Stimulated activated CD4-positive, alpha-beta T cell treated with anti-CD3 and anti-CD28 coated beads, Interleukin-12 subunit alpha, Interleukin-12 subunit beta, amount 100 ng/mL, for 24 hours (primary cell): ENCODE results near the gene AZU1.

Experiments used
- DNase-seq, 2 experiments: peaks; one replicate each; pipeline ENCODE4 v3.0.0-alpha.2; 2020; ENCODE audit warnings: low read depth in 2 of 2

The AZU1 gene, protein sequence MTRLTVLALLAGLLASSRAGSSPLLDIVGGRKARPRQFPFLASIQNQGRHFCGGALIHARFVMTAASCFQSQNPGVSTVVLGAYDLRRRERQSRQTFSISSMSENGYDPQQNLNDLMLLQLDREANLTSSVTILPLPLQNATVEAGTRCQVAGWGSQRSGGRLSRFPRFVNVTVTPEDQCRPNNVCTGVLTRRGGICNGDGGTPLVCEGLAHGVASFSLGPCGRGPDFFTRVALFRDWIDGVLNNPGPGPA

GRCh38 chr19:827710-828321 lies at the start of gene AZU1:
Gene AZU1 (plus strand): TSS chr19:827837. CDS start chr19:827847, 10 bp downstream.
- DNase-seq, result no peak

DNA sequence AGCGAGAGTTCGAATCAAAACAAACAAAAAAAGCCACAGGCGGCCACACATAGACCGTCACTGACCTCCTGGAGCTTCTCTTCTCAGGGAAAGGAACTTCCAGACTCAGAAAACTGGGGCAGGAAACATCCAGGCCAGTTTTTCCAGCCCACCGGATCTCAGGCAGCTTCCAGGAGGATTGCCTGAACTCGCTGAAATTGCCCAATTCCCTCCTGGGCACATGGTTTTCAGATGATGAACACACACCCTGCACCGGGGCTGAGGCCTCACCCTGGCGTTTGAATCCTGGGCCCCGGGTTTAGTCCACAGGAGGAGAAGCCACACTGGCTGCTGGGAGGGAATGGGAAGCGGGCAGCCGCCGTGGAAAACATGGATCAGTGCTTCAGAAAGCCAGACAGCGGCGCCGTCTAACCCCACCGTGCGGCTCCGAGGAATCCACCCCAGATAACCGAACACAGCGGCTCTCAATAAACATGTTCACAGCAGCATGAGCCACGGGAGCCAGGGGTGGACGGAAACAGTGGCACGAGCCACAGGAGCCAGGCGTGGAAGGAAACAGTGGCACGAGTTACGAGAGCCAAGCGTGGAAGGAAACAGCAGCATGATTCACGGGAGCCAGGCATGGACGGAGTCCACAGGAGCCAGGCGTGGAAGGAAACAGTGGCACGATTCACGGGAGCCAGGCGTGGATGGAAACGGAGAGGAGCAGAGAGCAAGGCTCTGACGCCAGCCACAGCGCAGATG lies 48.6 kb upstream of the AZU1 start:
- DNase-seq, result no peak

- no peak for DNase-seq
Measured at GRCh38 chr19:780935-781334, 46.7 kb upstream of the AZU1 start.

DNA sequence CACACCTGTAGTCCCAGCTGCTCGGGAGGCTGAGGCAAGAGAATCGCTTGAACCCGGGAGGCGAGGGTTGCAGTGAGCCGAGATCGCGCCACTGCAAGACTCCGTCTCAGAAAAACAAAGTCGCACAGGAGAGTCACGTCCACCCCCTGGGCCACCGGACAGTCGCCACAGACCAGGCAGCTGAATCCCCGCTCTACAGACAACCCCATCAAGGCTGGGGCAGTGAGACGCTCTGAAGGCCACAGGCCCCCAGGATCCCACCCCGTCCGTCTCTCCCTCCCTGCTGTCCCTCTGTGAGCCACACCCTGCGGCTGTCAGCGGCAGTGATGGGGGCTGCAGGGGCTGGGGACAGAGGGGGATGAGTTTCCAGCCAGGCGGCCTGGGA lies 45.8 kb upstream of the AZU1 start:
- DNase-seq, result no peak

DNA sequence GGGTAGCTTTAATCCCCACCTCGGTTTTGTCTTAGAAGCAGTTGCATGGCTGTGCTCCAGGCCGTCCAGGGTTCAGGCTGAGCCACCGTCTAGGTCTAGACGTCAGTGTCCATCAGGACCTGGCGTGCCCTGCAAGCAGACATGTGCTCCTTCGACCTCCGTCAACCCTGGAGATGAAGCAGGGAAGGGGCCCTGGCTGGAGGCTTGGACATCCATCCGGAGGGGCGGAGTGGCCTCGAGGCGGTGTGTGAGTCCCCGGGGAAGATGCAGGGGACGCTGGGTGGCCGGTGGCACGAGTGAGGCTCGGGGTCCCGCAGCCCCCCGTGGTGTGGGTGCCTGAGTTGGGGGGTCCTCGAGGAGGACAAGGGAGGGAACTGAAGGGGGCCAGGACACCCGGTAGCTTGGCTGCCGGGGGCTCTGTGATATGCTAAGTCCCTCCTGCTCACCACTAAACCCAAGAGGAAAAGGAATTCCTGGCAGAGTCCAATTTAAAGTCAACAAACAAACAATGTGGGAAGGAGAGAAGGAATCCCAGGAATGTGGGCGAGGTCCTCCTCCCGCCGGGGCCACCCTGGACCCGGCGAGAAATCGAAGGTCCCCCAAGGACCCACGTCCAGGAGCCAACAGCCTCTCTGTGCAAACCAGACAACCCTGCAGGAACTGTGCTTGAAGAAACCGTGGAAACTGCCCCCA lies 45.3 kb upstream of the AZU1 start:
- DNase-seq, result no peak

DNA sequence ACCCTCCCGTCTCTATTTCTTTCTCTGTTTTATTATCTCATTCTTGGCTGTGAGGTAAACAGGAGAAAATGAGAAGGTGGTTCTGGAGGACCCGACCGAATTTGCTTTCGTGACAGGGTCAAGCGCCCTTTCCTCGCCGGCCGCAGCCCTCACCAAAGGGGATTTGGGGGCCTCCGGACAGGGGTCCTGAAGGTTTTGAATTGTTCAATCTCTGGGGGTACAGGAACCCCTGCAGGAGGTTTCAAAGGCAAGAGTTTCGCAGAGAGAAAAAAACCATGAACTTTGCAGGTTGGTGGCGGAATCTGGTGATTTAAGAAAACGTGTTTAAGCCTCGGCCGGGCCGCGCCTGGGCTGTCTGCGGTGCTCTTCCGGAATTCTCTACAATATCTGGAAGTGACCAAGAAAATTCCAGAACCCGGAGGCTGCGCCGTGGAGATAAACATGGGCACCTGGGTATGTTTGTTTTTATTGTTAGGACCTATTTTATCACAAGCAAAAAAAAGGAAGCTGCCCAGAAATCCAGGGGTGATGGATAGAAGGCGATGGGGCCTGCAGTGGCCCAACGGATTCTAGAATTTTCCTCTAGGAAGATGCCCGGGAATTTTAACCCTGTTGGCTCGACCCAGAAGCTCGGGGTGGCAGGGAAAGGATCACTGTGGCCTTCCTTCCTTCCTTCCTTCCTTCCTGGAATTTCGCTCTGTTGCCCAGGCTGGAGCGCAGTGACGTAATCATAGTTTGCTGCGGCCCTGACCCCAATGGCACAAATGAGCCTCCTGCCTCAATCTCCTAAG lies 44.6 kb upstream of the AZU1 start:
- DNase-seq, result no peak

DNA sequence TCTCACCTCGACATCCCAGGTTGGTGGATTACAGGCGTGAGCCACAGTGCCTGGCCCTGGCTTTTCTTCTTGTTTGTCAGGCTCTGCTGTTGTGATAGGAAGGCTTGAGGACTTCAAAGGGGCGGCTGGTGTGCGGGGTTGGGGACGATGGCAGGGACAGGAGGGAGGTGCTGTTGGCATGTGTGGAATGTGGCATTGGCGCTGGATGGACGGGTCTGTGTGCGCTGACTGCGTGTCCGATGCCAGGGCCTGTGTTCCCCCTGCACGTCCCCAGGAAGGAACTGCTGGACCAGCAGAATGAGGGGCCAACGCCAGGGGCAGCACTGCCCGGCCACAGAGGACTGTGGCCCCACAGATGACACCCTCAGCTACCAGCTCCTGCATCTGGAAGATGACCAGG lies 43.1 kb upstream of the AZU1 start:
- no peak for DNase-seq

DNA sequence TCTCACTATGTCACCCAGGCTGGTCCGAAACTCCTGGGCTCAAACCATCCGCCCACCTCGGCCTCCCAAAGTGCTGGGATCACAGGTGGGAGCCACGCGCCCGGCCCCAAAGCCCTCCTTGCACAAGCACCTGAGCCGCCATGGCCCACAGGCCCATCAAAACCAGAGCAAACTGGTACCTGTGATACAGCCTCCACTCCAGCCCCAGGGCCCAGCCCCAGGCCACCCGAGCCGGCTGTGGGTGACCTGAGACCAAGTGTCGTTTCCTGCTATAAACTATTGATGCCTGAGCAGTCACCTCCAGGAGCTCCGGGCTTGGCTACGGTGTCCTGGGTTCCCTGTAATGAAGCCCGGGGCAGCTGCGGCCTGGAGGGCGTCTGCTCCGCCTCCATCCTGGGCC lies 40.1 kb upstream of the AZU1 start:
- DNase-seq, result no peak

- no peak for DNase-seq
Measured at GRCh38 chr19:788686-788982, 39.0 kb upstream of the AZU1 start.

- no peak for DNase-seq
Measured at GRCh38 chr19:788983-789700, 38.5 kb upstream of the AZU1 start.

GRCh38 chr19:789701-790060 lies 38.0 kb upstream of the AZU1 start:
- no peak for DNase-seq

DNA sequence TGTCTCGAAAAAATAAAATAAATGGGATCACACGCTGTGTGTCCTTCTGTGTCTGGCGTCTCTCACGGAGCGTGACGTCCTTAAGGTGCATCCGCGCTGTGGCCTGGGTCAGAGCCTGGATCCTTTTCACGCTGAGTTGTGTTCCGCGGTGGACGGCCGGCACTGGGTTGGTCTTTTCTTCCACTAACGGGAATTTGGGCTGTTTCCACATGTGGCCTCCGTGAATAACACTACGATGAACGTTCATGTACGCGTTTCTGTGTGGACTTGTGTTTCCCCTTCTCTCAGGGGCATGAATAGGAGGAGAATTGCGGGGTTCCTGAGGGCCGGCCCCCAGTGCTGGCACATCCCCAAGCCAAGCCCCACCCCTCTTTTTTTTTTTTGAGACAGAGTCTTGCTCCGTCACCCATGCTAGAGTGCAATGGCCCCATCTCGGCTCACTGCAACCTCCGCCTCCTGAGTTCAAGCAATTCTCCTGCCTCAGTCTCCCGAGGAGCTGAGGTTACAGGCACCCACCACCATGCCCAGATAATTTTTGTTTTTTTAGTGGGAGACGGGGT lies 36.5 kb upstream of the AZU1 start:
- DNase-seq, result no peak

DNA sequence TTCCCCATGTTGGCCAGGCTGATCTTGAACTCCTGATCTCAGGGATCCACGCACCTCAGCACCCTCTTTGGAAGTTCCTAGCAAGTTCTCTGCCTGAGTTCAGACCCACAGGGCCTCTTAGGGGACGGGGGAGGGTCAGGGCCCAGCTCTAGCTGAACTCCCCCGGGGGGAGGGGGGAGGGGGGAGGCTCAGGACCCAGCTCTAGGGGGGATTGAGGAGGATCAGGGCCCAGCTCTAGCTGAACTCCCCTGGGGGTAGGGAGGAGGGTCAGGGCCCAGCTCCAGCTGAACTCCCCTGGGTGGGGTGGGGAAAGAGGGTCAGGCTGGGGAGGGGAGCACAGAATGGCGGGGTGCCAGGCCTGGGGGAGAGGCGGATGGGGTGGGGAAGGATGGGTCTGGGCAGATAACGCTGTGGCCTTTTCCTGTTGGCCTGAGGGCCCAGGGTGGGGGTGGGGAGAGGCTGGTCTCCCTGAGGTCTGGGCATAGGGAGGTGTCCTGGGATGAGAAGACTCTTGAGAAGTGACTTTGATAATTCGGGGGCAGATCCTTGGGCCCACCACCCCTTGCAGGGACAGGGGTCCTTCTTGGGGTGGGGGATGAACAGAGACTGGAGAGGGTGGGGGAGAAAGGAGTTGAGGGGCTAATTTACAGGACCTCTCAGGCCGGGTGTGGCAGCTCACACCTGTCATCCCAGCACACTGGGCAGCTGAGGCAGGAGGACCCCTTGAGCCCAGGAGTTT lies 35.9 kb upstream of the AZU1 start:
- DNase-seq, result no peak

- DNase-seq, result no peak
Measured at GRCh38 chr19:792306-792885, 35.2 kb upstream of the AZU1 start.

GRCh38 chr19:793806-794205 lies 33.8 kb upstream of the AZU1 start:
- no peak for DNase-seq

- DNase-seq, result no peak
Measured at GRCh38 chr19:795073-795611, 32.5 kb upstream of the AZU1 start.

DNA sequence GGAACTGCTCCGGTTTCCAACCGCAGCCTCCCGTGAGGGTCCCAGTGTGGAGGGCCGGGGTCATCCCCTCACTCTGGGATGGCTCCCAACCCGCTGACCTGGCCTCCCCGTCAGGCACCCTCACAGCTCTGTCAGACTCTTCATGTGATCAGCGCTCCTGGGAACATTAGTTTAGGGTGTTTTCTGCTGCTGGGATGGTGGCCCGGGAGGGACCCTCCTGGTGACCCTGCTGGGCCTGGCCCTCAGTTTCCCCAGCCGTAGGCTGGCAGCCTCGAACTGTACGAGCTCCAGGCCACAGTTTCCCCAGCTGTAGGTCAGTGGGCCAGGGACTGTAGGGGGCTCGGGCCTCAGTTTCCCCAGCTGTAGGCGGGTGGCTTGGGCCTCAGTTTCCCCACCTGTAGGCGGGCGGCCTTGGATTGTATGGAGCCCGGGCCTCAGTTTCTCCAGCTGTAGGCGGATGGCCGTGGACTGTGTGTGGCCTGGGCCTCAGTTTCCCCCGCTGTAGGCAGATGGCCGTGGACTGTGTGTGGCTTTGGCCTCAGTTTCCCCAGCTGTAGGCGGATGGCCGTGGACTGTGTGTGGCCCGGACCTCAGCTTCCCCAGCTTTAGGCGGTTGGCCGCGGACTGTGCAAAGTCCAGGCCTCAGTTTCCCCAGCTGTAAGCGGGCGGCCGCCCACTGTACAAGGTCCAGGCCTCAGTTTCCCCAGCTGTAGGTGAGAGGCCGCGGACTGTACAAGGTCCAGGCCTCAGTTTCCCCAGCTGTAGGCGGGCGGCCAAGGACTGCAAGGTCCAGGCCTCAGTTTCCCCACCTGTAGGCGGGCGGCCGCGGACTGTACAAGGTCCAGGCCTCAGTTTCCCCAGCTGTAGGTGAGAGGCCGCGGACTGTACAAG lies 31.7 kb upstream of the AZU1 start:
- no peak for DNase-seq

DNA sequence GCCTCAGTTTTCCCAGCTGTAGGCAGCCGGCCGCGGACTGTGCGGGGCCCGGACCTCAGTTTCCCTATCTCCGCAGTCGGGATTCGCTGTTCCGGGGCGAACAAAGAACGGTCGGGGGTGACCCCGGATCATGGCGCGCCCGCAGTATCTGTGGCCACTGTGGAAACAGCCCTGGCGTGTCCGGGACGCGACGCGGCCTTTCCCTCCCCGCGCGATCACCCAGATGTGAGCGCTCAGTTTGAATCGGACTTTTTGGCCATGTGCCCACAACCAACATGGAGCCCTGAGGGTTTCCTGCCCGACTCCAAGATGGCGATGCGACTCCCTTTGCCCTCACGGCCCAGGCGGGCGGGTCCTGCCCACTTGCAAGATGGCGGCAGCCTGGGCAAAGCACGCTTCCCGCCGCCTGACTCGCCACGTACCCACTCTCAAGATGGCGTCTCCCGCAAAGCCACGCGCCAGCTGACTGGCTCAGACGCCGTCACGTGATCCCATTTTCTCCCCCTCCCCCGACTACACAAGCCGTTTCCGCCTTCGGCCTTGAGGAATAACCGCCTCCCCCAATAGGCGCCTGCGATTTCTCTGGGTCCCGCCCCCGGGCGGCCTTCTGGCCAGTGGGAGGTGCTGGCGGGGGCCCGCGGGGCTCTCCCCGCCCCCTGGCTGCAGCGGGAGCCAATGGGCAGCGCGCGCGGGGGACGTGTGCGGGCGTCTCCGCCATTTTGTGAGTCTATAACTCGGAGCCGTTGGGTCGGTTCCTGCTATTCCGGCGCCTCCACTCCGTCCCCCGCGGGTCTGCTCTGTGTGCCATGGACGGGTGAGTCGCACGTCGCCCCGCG lies 30.7 kb upstream of the AZU1 start, which contains the start of gene PTBP1:
TSS of gene PTBP1 (plus strand) at position 761 of the 836 bp plus-strand sequence. CDS start at position 807, 46 bp downstream.
- DNase-seq, result peak; percentile 98 to 99
